Immature natural killer cell (primary cell): ENCODE results near the gene ING4. TPM values are rescaled to one million over a fixed set of nuclear protein-coding genes. Genes with fewer than 3 reads are reported as not detected.
"Not testable (repeated sequence)": the region's sequence is repeated elsewhere in the genome, so short reads cannot be mapped to it uniquely, and the experiment has no call there.

Source experiments
- DNase-seq, 3 donors: peaks; one replicate each; pipeline ENCODE4 v3.0.0; 2022; ENCODE audit warnings: mixed read lengths in 1 of 3
- H3K27ac Mint-ChIP-seq, 6 donors: one replicate each; pipeline ENCODE4 v1.8.0; 2020; ENCODE audit warnings: mixed read lengths in 6 of 6, mild to moderate bottlenecking in 5 of 6, inconsistent platforms in 4 of 6, moderate library complexity in 3 of 6
- H3K27me3 Mint-ChIP-seq, 3 donors: one replicate each; pipeline ENCODE4 v1.8.0; 2020 to 2021; ENCODE audit warnings: low read depth in 3 of 3, mild to moderate bottlenecking in 3 of 3, mixed read lengths in 3 of 3, moderate library complexity in 3 of 3, inconsistent platforms in 1 of 3
- H3K36me3 Mint-ChIP-seq, 3 donors: one replicate each; pipeline ENCODE4 v1.8.0; 2020; ENCODE audit warnings: mixed read lengths in 3 of 3, inconsistent platforms in 2 of 3, mild to moderate bottlenecking in 2 of 3
- H3K4me1 Mint-ChIP-seq, 2 donors: one replicate each; pipeline ENCODE4 v1.8.0; 2020; ENCODE audit warnings: inconsistent platforms in 2 of 2, mild to moderate bottlenecking in 2 of 2, mixed read lengths in 2 of 2, moderate library complexity in 1 of 2
- H3K4me3 Mint-ChIP-seq, 5 donors: one replicate each; pipeline ENCODE4 v1.8.0; 2020; ENCODE audit warnings: mild to moderate bottlenecking in 5 of 5, mixed read lengths in 5 of 5, inconsistent platforms in 3 of 5, moderate library complexity in 3 of 5
- H3K9me3 Mint-ChIP-seq, 6 donors: one replicate each; pipeline ENCODE4 v1.8.0; 2020; ENCODE audit warnings: mild to moderate bottlenecking in 6 of 6, mixed read lengths in 6 of 6, inconsistent platforms in 4 of 6, moderate library complexity in 3 of 6
- polyA plus RNA-seq, 3 donors: library from polyadenylated mRNA; unstranded; fragments of 300-500 nt; fragmentation: Illumina TruSeq; gene quantifications; one replicate each; pipeline ENCODE4 v1.2.3, GENCODE V29; 2021

The ING4 gene
- polyA plus RNA-seq: 100 to 1,000 TPM in 1 of 3 donors, 10 to 100 TPM in 2; 60.7 to 156 (median 93.9) TPM

DNA sequence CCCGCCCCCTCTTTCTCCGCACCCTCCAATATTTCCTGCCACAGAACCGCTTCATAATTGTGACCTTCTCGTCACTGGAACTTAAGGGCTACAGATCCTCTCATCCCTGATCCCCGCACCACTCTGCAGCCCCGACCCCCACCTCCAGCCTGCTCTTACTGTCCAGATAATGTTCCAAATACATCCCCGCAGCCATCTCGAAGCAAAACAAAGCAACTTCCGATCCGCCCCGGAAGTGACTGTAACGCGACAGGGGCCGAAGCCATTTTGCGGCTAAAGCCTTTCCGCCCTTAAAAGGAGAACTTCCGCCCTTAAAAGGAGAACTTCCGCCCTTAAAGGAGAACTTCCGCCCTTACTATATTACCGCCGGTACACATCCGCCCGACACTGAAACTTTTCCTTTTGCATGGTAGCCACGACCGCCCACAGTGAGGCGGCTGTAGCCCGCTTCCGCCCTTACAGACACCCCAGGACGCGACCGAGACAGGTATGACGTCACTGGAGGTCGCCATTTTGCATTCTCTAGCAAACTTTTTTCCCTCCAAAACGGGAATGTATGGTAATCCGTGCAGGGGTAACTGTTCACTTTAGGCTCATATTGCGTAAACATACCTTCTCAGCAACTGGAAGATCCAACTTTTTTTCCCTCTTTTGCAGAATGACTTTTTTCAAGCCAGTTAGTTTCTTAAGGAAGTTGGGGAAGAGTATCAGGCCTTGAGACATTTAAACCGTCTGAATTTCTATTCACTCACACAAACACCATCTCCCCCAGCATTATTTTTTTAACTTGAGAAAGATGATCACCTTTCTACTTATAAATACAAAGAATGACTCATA, at the start of gene ING4:
TSS of gene ING4 (minus strand) at position 214 of the 837 bp plus-strand sequence. CDS start at position 196, 18 bp downstream.
- Mint-ChIP-seq H3K4me1 (peaks cover 25 to 50% of the 10 kb centered on the region in 2 donors), H3K9me3 (no peaks in the 10 kb centered on the region), H3K36me3 (peaks cover 6 to 15% (median 12%) of the 10 kb centered on the region in 3 donors), H3K27ac (peak within 1 kb of the TSS; percentile 91 to 100 (median 96)), H3K4me3 (peak within 1 kb of the TSS; percentile 93 to 100 (median 94)), H3K27me3 (peaks cover 3 to 10% (median 5%) of the 10 kb centered on the region in 3 donors)
- peak; percentile 97 to 99 (median 98) for DNase-seq

DNA sequence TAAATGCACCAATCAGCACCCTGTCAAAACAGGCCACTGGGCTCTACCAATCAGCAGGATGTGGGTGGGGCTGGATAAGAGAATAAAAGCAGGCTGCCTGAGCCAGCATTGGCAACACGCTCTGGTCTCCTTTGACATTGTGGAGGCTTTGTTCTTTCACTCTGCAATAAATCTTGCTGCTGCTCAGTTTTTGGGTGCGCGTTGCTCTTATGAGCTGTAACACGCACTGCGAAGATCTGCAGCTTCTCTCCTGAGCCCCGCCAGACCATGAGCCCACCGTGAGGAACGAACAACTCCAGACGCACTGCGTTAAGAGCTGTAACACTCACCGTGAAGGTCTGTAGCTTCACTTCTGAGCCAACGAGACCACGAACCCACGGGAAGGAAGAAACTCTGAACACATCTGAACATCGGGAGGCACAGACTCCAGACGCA, 46.1 kb upstream of the ING4 start:
- Mint-ChIP-seq H3K27ac (peak overlapping the region in 2 of 6 donors; percentile 89 to 90), H3K36me3 (no peaks in the 10 kb centered on the region), H3K9me3 (no peaks in the 10 kb centered on the region), H3K27me3 (peaks cover 2 to 16% (median 5%) of the 10 kb centered on the region in 3 donors), H3K4me3 (peak overlapping the region in 4 of 5 donors; percentile 44 to 88 (median 69)), H3K4me1 (peaks cover 4 to 10% of the 10 kb centered on the region in 2 donors)
- no peak for DNase-seq

DNA sequence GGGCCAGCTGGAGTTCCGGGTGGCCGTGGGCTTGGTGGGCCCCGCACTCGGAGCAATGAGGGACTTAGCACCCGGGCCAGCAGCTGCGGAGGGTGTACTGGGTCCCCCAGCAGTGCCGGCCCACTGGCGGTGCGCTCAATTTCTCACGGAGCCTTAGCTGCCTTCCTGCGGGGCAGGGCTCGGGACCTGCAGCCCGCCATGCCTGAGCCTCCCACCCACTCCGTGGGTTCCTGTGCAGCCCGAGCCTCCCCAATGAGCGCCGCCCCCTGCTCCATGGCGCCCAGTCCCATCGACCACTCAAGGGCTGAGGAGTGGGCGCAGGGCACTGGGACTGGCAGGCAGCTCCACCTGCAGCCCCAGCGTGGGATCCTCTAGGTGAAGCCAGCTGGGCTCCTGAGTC, 45.4 kb upstream of the ING4 start:
- not testable (repeated sequence) for H3K4me3 Mint-ChIP-seq, DNase-seq, H3K9me3 Mint-ChIP-seq, H3K27ac Mint-ChIP-seq, H3K36me3 Mint-ChIP-seq
- Mint-ChIP-seq H3K4me1 (peaks cover 4 to 10% of the 10 kb centered on the region in 2 donors), H3K27me3 (peaks cover 5 to 19% (median 5%) of the 10 kb centered on the region in 3 donors)

DNA sequence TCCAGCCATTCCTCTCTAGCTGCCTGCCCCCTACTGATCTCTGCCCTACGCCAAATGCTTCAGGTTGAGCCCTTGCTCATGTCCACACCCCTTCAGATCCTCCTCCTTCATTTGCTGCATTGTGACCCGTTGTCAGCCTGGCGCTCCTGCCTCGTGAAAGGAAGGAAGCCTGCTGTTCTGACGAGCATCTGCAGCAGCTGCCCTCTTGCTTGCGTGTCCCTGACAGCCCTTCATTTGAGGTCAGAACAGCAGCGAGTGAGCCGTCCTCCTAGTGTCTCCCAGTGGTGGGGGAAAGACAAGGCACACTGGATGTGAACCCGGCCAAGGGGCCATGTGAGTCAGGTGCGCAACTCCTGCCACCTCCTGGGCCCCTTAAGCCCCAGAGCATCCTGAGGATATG, 40.7 kb upstream of the ING4 start:
- DNase-seq: no peak
- Mint-ChIP-seq H3K27ac (no peak overlapping the region), H3K4me3 (peak overlapping the region in 1 of 5 donors; percentile 22), H3K4me1 (peaks cover 9 to 14% of the 10 kb centered on the region in 2 donors), H3K9me3 (no peaks in the 10 kb centered on the region), H3K36me3 (peaks cover 0 to 4% (median 0%) of the 10 kb centered on the region in 3 donors), H3K27me3 (peaks cover 20 to 31% (median 28%) of the 10 kb centered on the region in 3 donors)

DNA sequence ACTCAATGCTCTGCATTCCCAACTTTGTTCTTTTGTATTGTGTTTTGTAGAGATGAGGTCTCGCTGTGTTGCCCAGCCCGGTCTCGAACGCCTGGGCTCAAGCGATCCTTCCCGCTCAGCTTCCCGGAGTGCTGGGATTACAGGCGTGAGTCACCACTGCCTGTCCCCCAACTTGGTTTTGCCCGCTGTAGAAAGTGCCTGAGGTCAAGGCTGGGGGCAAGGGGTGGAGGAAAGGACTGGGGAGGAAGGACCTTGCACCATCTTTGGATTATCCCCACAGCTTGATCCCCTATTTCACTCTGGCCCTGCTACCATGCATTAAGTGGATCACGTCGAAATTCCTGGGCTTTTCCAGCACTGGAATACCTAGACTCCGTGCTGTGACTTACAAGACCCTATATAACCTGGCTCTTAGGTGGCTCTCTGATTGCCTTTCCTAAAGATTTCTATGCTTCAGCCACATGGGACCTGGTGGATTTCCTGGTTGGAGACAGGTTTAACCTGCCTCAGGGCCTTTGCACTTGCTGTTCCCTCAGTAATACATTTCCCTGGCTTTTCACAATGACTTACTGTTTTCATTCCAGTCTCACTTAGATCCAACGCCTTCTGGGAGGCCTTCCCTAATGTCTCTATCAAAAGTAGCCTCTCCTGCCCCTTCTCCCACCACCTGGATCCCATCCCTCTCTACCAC, 38.3 kb upstream of the ING4 start:
- Mint-ChIP-seq H3K36me3 (peaks cover 0 to 4% (median 0%) of the 10 kb centered on the region in 3 donors), H3K4me1 (peaks cover 8 to 14% of the 10 kb centered on the region in 2 donors), H3K27me3 (peaks cover 31 to 42% (median 32%) of the 10 kb centered on the region in 3 donors), H3K27ac (no peak overlapping the region), H3K9me3 (no peaks in the 10 kb centered on the region), H3K4me3 (peak overlapping the region; percentile 38 to 62 (median 48))
- no peak for DNase-seq

DNA sequence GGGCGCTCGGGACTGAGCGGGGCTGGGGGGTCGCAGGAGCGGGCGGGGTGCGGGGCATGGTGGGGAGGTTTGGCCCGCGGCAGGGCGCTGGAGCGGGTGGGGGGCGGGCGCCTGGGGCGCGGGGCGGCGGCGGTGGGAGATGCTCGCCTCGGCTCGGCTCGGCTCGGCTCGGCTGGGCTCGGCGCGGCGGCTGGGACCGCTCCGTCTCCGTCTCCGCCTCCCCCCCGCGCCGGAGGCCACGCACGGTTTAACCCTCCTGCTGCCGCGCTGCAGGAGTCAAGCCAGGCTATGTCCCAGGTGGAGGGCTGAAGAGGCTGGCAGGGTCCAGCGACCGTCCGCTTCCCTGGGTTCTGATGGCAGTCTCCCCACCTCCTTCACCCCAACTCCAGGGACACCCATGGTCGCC, 37.7 kb upstream of the ING4 start, which contains the start of gene PIANP:
TSS of gene PIANP (minus strand) at position 170 of the 406 bp plus-strand sequence. CDS start 2,754 bp downstream, outside the sequence.
- H3K4me3 Mint-ChIP-seq: peak within 1 kb of the TSS; percentile 46 to 62 (median 49)
- H3K27me3 Mint-ChIP-seq: peaks cover 31 to 42% (median 32%) of the 10 kb centered on the region in 3 donors
- no peak within 1 kb of the TSS for H3K27ac Mint-ChIP-seq
- H3K4me1 Mint-ChIP-seq: peaks cover 8 to 14% of the 10 kb centered on the region in 2 donors
- peak in 1 of 3 donors; percentile 18 for DNase-seq
- no peaks in the 10 kb centered on the region for H3K9me3 Mint-ChIP-seq
- peaks cover 0 to 4% (median 0%) of the 10 kb centered on the region in 3 donors for H3K36me3 Mint-ChIP-seq

DNA sequence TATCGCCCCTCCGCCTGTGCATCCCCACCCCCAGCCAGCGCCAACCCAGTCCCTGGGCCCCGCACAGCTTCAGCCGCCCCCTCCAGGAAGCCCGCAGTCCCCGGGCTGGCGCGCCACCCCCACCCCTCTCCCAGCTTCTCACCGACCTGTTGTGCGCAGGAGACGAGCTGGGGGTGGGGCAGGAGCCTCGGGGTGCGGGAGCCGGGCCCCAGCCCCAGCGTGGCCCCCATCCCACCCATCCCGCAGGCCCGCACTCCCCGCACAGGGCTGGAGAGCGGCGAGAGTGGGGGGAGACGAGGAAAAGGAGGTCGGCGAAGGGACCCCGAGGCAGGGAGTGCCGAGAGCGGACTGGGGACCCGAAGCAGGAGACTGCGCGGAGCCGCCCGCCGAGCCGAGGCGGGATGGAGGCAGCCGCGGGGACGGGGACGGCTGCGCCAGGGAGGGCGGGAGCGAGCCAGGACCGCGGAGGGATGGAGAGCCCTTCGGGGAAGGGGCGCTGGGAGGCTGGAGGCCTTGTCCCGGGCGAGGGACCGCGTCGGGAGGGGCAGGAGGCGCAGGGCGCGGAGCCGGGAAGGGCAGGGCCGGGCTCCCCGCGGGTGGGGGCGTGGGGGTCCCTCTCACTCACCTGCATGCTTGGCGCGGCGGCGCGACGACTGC, 37.2 kb upstream of the ING4 start:
- no peak for DNase-seq

DNA sequence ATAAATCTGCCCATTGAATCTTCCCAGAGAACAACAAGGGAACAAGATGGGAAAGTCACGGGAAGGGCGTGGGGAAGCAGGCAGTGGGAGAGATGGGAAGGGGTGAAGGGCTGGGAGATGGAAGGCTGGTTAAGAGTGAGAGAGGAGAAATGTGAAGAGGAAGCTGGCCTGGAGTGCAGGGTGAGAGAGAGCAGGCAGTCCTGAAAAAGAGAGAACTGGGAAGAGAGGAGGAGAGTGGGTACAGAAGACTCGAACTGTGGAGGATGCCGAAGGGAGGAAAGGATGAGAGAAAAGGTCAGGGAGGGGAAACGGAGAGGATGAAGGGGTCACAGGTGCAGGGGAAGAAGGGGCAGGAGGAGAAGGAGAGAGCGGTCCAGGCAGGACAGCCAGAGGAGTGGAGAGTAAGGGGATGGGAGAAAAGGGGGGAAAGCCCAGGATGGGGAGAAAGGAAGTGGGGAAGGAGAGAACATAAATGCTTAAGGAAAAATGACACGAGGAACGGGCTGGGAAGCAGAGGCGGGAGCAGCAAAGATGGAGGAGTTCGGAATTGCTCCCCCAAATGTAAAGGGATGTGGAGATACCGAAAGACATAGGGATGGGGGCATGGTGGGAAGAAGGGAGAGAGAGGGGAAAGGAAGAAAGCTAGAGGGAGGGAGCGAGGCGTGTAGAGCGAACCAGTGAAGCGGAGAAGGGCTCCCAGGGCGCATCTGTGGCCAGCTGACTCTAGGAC, 36.5 kb upstream of the ING4 start:
- DNase-seq: no peak
- H3K4me1 Mint-ChIP-seq: peaks cover 8 to 14% of the 10 kb centered on the region in 2 donors
- H3K27ac Mint-ChIP-seq: no peak overlapping the region
- peaks cover 0 to 4% (median 0%) of the 10 kb centered on the region in 3 donors for H3K36me3 Mint-ChIP-seq
- no peaks in the 10 kb centered on the region for H3K9me3 Mint-ChIP-seq
- H3K27me3 Mint-ChIP-seq: peaks cover 27 to 40% (median 32%) of the 10 kb centered on the region in 3 donors
- H3K4me3 Mint-ChIP-seq: peak overlapping the region in 4 of 5 donors; percentile 42 to 67 (median 55)

More for the DNA sequence above, 37.2 kb upstream of the ING4 start:
- Mint-ChIP-seq H3K4me3 (peak overlapping the region in 4 of 5 donors; percentile 42 to 60 (median 48)), H3K36me3 (peaks cover 0 to 4% (median 0%) of the 10 kb centered on the region in 3 donors), H3K27ac (no peak overlapping the region), H3K27me3 (peaks cover 30 to 40% (median 32%) of the 10 kb centered on the region in 3 donors), H3K4me1 (peaks cover 8 to 14% of the 10 kb centered on the region in 2 donors), H3K9me3 (no peaks in the 10 kb centered on the region)

DNA sequence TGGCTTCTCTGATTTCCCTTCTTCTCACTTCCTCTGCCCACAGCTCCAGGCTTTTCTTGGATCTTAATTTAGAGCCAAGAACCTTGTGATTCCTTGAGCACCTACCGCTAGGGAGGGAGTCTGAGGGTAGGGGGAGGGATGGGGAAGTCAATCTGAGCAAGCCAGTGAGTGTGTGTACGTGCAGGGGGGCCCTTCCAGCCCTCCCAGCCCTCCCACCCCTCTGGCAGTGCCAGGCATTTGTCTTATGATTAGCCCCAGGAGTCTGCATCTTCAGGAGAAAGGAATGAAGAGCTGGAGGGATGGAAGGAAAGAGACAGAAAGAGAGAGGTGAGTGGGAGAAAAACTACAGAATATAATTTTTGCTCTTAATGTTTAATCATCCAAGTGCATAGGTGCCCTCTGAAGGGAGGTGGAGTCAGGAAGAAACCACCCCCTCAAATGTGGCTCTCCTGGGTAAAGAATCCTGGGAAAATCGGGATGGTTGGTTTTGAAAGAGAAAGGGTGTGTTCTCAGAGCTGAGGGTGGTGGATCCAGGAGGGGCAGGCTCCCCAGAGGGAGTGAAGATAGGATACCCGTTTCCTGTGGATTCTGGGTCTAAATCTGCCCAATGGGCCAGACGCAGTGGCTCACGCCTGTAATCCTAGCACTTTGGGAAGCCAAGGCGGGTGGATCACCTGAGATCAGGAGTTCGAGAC, 35.6 kb upstream of the ING4 start:
- H3K36me3 Mint-ChIP-seq: peaks cover 0 to 4% (median 0%) of the 10 kb centered on the region in 3 donors
- DNase-seq: no peak
- peaks cover 27 to 35% (median 30%) of the 10 kb centered on the region in 3 donors for H3K27me3 Mint-ChIP-seq
- H3K9me3 Mint-ChIP-seq: no peaks in the 10 kb centered on the region
- no peak overlapping the region for H3K27ac Mint-ChIP-seq
- peaks cover 8 to 14% of the 10 kb centered on the region in 2 donors for H3K4me1 Mint-ChIP-seq
- peak overlapping the region in 3 of 5 donors; percentile 29 to 52 (median 33) for H3K4me3 Mint-ChIP-seq

DNA sequence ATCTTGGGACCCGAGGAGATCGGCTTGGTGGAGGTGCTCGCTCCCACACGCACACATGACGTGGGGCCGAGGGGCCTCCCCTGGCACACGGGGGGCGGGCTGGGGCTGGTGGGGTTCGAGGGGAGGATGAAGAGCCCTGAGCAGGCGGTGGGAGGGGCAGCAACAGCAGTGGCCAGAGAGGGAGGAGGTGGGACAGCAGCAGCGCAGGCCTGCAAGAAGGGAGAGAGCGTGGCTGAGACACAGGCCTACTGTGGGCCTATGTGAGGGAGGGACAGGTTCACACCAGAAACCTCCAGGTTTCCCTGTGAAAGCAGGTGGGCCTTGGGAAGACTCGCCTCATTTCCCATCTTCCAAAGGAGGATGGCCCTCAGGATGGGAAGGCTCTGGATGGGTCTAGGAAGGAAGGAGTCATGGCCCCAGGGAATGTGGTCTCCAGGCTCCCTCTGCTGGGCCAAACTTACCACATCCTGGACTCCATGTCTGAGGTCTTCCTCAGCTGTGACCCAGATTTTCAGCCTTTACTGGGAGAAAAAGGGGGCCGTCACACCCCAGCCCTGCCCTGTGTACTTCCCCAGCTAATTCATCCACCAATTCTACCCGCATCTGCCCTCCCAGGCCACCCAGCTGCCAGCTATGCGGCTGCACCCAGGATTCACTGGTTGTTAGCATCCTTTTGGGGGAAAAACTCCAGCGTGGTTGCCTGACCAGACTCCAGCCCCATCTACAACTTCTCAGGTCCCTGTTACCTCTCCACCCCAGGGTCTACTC, 34.8 kb upstream of the ING4 start:
- no peaks in the 10 kb centered on the region for H3K9me3 Mint-ChIP-seq
- H3K4me1 Mint-ChIP-seq: peaks cover 8 to 14% of the 10 kb centered on the region in 2 donors
- H3K27me3 Mint-ChIP-seq: peaks cover 22 to 29% (median 29%) of the 10 kb centered on the region in 3 donors
- H3K4me3 Mint-ChIP-seq: no peak overlapping the region
- peak in 2 of 3 donors; percentile 16 to 21 for DNase-seq
- H3K27ac Mint-ChIP-seq: no peak overlapping the region
- H3K36me3 Mint-ChIP-seq: peaks cover 0 to 4% (median 0%) of the 10 kb centered on the region in 3 donors

DNA sequence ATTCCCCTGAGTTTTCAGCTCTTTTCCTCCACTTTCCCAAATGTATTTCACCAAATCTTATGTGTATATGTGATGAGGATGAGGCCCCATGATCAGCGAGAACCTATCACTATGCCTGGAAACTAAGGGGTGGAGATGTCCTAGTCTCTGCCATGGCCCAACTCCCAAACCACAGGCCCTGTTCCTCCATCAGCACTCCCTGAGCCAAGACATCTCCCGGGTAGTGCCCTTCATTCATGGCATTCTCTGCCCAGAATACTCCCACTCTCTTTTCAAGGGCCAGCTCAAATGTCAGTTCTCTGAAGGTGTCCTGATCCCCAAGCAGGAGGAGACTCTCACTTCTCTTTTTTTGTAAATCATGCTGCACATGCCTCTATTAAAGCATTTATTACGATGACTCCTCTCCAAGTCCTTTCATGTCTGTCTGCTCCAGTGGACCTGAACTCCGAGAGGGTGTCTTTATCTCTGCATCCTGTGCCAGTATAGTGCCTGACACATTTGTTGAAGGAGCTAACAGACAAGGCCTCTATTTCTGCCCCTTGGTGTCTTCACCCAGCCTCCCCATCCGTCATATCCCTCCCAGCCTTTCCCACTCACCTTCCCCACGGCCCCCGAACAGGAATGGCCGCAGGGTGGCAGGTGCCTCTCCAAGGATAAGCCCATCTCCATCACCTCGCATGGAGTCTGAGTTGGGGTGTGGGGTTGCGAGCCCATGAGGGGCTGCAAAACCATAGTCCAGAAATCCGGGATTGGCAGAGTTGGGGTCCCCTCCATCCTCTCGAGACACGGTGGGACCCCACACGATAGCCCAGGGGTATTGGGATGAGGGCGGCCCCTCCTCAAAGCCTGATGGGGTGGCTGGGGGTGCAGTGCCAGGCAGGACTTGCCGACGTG, 34.0 kb upstream of the ING4 start:
- peaks cover 9 to 14% of the 10 kb centered on the region in 2 donors for H3K4me1 Mint-ChIP-seq
- peak overlapping the region in 1 of 6 donors; percentile 5 for H3K27ac Mint-ChIP-seq
- H3K27me3 Mint-ChIP-seq: peaks cover 19 to 26% (median 24%) of the 10 kb centered on the region in 3 donors
- no peak overlapping the region for H3K4me3 Mint-ChIP-seq
- peaks cover 0 to 4% (median 0%) of the 10 kb centered on the region in 3 donors for H3K36me3 Mint-ChIP-seq
- H3K9me3 Mint-ChIP-seq: no peaks in the 10 kb centered on the region
- DNase-seq: no peak
